OCI-LY3 (cell line): ENCODE data around the gene FMOD.

Experiments used
- H2AFZ ChIP-seq: fragments of 200-600, 300-600 bp; shearing (Covaris generic); 2 replicates; pipeline ENCODE4 v1.6.0; 2014; ENCODE audit warnings: antibody characterized with exemption, low read depth, low read length
- H3K27ac ChIP-seq: fragments of 200-600, 300-600 bp; sonication (generic); 2 replicates; pipeline ENCODE4 v1.5.1; 2014; ENCODE audit warnings: mild to moderate bottlenecking, low read length, moderate library complexity, mixed read lengths
- H3K27me3 ChIP-seq: fragments of 200-600, 300-600 bp; sonication (generic); 2 replicates; pipeline ENCODE4 v1.6.1; 2014; ENCODE audit warnings: low read depth, low read length, mixed read lengths
- H3K36me3 ChIP-seq: fragments of 200-600, 300-600 bp; sonication (generic); replicated peaks from 2 replicates; pipeline ENCODE3; 2014; ENCODE audit warnings: low read depth, low read length, mixed read lengths
- H3K4me1 ChIP-seq: fragments of 300-600, 200-600 bp; sonication (generic); 2 replicates; pipeline ENCODE4 v1.6.1; 2014; ENCODE audit warnings: low read length, mixed read lengths
- H3K4me2 ChIP-seq: fragments of 200-600, 300-600 bp; sonication (generic); 2 replicates; pipeline ENCODE4 v1.6.1; 2014; ENCODE audit warnings: low read length, mixed read lengths
- H3K4me3 ChIP-seq: fragments of 300-600, 200-600 bp; sonication (generic); 2 replicates; pipeline ENCODE4 v1.5.1; 2014; ENCODE audit warnings: antibody characterized with exemption, mild to moderate bottlenecking, low read length, moderate library complexity
- H3K79me2 ChIP-seq: fragments of 300-600, 200-600 bp; shearing (Covaris generic); 2 replicates; pipeline ENCODE4 v1.6.1; 2014; ENCODE audit warnings: mild to moderate bottlenecking, low read length, mixed read lengths
- H3K9ac ChIP-seq: fragments of 300-600, 200-600 bp; shearing (Covaris generic); 2 replicates; pipeline ENCODE4 v1.6.0; 2014; ENCODE audit warnings: mild to moderate bottlenecking, low read length, moderate library complexity
- H3K9me3 ChIP-seq: fragments of 200-600, 300-600 bp; shearing (Covaris generic); 2 replicates; pipeline ENCODE4 v1.6.1; 2014; ENCODE audit warnings: low read length, mixed read lengths; ENCODE audit not compliant: insufficient read depth
- H4K20me1 ChIP-seq: fragments of 200-600, 300-600 bp; sonication (generic); 2 replicates; pipeline ENCODE4 v1.6.1; 2016; ENCODE audit warnings: low read length, mixed read lengths; ENCODE audit not compliant: insufficient read depth
- EZH2phosphoT487 ChIP-seq: fragments of 200-600 bp; shearing (Covaris generic); IDR thresholded peaks from 2 replicates; pipeline ENCODE4 v1.6.1; 2018; ENCODE audit warnings: antibody characterized with exemption, mixed run types, low read depth
- TF ChIP-seq, protein P1 (sequence below): fragments of 200-600, 300-600 bp; sonication (generic); IDR thresholded peaks from 2 replicates; pipeline ENCODE4 v1.5.1; 2014; ENCODE audit warnings: antibody characterized with exemption, low read length, low read depth

The FMOD gene

DNA sequence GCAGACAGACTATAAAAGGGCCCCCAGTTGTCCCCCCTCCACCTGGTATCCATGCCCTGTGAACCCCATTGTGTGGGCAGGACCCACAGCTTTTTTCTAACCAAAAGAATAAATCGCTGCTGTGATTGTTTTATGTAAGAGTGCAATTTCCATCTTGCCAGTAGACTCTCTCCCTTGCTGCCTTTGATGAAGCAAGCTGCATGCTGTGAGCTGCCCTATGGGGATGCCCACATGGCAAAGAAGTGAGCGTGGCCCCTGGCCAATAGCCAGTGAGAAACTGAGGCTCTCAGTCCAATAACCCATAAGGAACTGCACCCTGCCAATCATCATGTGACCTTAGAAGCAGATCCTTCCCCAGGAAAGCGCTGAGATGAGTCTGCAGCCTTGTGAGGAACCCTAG is 37.8 kb upstream of the FMOD start:
- H3K36me3 ChIP-seq: no peaks in the 10 kb centered on the region
- no peak for TF ChIP-seq EZH2phosphoT487
- TF ChIP-seq, protein P1, sequence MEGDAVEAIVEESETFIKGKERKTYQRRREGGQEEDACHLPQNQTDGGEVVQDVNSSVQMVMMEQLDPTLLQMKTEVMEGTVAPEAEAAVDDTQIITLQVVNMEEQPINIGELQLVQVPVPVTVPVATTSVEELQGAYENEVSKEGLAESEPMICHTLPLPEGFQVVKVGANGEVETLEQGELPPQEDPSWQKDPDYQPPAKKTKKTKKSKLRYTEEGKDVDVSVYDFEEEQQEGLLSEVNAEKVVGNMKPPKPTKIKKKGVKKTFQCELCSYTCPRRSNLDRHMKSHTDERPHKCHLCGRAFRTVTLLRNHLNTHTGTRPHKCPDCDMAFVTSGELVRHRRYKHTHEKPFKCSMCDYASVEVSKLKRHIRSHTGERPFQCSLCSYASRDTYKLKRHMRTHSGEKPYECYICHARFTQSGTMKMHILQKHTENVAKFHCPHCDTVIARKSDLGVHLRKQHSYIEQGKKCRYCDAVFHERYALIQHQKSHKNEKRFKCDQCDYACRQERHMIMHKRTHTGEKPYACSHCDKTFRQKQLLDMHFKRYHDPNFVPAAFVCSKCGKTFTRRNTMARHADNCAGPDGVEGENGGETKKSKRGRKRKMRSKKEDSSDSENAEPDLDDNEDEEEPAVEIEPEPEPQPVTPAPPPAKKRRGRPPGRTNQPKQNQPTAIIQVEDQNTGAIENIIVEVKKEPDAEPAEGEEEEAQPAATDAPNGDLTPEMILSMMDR: no peak
- H2AFZ ChIP-seq: no peak overlapping the region
- H3K27me3 ChIP-seq: no peaks in the 10 kb centered on the region
- H3K9ac ChIP-seq: no peak overlapping the region
- H3K4me1 ChIP-seq: no peaks in the 10 kb centered on the region
- no peaks in the 10 kb centered on the region for H3K79me2 ChIP-seq
- no peak overlapping the region for H3K4me3 ChIP-seq
- H3K9me3 ChIP-seq: no peaks in the 10 kb centered on the region
- no peak overlapping the region for H3K4me2 ChIP-seq
- no peaks in the 10 kb centered on the region for H4K20me1 ChIP-seq
- no peak overlapping the region for H3K27ac ChIP-seq

DNA sequence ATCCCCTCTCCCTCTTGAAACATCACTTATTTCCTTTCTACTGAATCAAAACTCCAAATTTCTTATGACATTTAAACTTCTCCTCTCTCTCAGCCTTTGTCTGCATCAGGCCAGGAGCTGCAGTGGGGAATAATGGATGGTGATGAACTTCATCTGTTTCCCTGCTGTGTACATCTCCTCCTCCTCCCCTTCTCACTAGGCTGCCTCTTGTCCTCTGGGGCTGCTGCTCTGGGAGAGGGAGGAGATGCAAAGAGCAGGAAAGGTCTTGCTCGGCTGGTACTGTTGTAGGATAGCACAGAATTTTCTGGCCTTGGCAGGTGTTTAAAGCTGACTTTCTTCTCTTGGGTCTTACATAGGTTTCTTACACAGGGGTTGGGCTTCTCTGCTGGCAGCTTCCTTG is 31.1 kb upstream of the FMOD start:
- TF ChIP-seq EZH2phosphoT487: no peak
- TF ChIP-seq, protein P1: no peak
- H3K4me2 ChIP-seq: peak overlapping the region; percentile 82
- H3K36me3 ChIP-seq: no peaks in the 10 kb centered on the region
- H3K9ac ChIP-seq: no peak overlapping the region
- H3K79me2 ChIP-seq: no peaks in the 10 kb centered on the region
- no peaks in the 10 kb centered on the region for H3K27me3 ChIP-seq
- H4K20me1 ChIP-seq: no peaks in the 10 kb centered on the region
- no peak overlapping the region for H3K27ac ChIP-seq
- H3K4me3 ChIP-seq: peak overlapping the region; percentile 65; the same call in 1 of the 2 replicates
- H3K9me3 ChIP-seq: 0 out of 2 replicates have a peak, but pooled peaks cover 3% of the 10 kb centered on the region
- H2AFZ ChIP-seq: no peak overlapping the region
- peaks cover 45% of the 10 kb centered on the region for H3K4me1 ChIP-seq

DNA sequence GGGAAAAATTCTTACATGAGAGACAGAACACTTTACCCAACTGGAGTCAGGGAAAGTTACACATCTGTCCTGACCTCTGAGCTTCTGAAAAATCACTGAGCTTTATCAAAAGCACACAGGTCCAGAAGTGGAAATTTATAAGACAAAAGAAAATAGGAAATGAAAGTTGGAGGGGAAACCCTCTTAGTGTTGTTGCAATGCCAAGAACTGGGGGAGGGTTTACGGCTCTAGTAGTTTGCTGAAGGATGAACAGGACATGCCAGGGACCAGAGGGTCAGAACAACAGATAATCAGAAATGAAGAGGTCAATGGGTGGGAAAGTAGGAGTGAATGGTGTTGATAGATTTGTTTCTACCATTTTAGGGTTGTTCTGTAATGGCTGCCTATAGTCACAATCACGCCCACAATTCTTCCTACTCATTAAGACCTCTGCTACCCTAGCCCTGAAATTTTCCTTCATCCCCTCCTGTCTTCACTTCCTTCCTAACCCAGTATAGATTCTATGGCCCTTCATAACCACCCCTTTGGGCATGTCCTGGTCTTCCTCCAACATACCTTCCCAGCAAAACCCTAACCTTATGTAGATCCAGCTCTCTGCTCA is 30.3 kb upstream of the FMOD start:
- H3K79me2 ChIP-seq: no peaks in the 10 kb centered on the region
- peak overlapping the region; percentile 65 for H3K4me3 ChIP-seq
- TF ChIP-seq, protein P1: no peak
- no peak for TF ChIP-seq EZH2phosphoT487
- H4K20me1 ChIP-seq: no peaks in the 10 kb centered on the region
- 0 out of 2 replicates have a peak, but pooled peaks cover 3% of the 10 kb centered on the region for H3K9me3 ChIP-seq
- H3K9ac ChIP-seq: peak overlapping the region; percentile 56
- H3K4me1 ChIP-seq: peaks cover 45% of the 10 kb centered on the region
- H3K27ac ChIP-seq: peak overlapping the region; percentile 67
- no peak overlapping the region for H2AFZ ChIP-seq
- H3K27me3 ChIP-seq: no peaks in the 10 kb centered on the region
- H3K36me3 ChIP-seq: no peaks in the 10 kb centered on the region
- H3K4me2 ChIP-seq: peak overlapping the region; percentile 82

DNA sequence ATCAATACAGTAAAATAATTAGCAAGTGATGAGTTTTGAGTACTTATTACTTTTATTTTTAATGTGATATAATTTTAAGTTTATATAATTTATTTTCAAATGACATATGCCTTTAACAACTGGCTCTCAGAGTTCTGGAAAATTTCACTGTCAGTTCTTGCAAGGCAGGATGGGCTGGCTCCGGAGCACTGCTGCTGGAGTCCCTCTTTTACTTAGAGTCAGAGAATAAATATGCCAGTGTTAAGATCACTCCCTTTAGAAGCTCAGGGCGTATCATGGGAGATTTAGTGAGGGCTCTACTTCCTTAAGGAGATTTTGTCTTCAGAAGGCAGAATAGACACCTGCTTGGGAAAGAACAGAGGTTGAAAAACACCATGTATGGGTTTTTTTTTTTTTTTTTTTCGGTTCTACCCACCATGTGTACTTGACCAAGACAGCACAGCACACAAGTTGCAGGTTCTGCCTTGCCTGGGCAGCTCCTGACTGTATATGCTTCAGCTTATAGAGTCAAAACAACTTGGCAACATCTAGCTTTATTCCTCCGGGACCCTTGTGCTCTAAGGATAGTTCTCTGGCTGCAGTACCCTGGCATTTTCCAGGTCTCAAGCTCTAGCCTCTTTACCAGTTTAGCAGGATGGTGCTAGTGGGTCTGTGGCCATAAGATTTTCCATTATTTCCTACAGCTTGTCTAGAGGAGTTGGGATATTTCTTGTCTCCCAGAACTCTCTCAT is 29.7 kb upstream of the FMOD start:
- Histone ChIP-seq H3K4me2 (peak overlapping the region; percentile 82), H3K36me3 (no peaks in the 10 kb centered on the region), H3K9ac (peak overlapping the region; percentile 56), H2AFZ (no peak overlapping the region), H3K9me3 (0 out of 2 replicates have a peak, but pooled peaks cover 3% of the 10 kb centered on the region), H3K27me3 (no peaks in the 10 kb centered on the region), H3K27ac (peak overlapping the region; percentile 67), H3K79me2 (no peaks in the 10 kb centered on the region), H3K4me3 (peak overlapping the region; percentile 65), H4K20me1 (no peaks in the 10 kb centered on the region), H3K4me1 (peaks cover 45% of the 10 kb centered on the region)
- TF ChIP-seq, protein P1: no peak
- TF ChIP-seq EZH2phosphoT487: no peak
